H1 (cell line): Measurements from ENCODE around the gene TNFAIP8. TPM values are rescaled to one million over a fixed set of nuclear protein-coding genes. Genes with fewer than 3 reads are reported as not detected.

Experiments used
- POLR2AphosphoS5 ChIP-seq: IDR thresholded peaks from 2 replicates; pipeline ENCODE4 v1.6.1; 2011; ENCODE audit warnings: low read depth, low read length
- USF2 ChIP-seq: IDR thresholded peaks from 2 replicates; pipeline ENCODE4 v1.6.1; 2011; ENCODE audit warnings: low read length, improper control_type of control experiment
- polyA plus RNA-seq, 7 experiments: library from polyadenylated mRNA; depleted of rRNA in 3 of 7; stranded (reverse) in 5 of 7; unstranded in 2 of 7; fragments of >200 nt in 5 of 7; fragments of 200-250 nt in 2 of 7; gene quantifications; 1 replicate in 5 of 7; 2 replicates in 1 of 7; 4 replicates in 1 of 7; pipeline versions ENCODE4 v1.2.1 to v1.2.3, GENCODE V29; 2011 to 2013; ENCODE audit warnings: missing spikeins in 2 of 7, mixed read lengths in 2 of 7
- total RNA-seq: library from RNA; stranded (reverse); fragmentation: NEBNext Ultra II Directional; extraction: Animal tissue kit (Norgen Biotek cat#: 25700); gene quantifications from 2 replicates; pipeline ENCODE4 v1.2.1, GENCODE V29; 2021

Gene TNFAIP8
- total and polyA plus RNA-seq, 2 of the 8 experiments (the other 6 are each of a cell fraction or from before 2014, with no cell fraction given) = 12.4 to 19.3 TPM

GRCh38 chr5:119358530-119358900 lies 2.7 kb downstream of the TNFAIP8 start (continued):
- TF ChIP-seq USF2 = no peak
- no peak for TF ChIP-seq POLR2AphosphoS5
